Measurements from ENCODE around the gene KIF6.

GRCh38 chr6:39389484-39389767, 335.8 kb downstream of the KIF6 start:
- TF ChIP-seq MAX (IDR thresholded peaks at IDR 0.05) = no peak
- 0 out of 6 replicates have a peak, but pooled peaks of 1 of the 3 experiments have one; percentile 7 for TF ChIP-seq CTCF (IDR thresholded peaks at IDR 0.05 in 2 of 3, conservative IDR thresholded peaks at IDR 0.05 in 1 of 3; ENCODE audit: borderline replicate concordance in 1 of 3, insufficient read depth in 1 of 3, low read depth in 2 of 3, low read length in 2 of 3)
- TF ChIP-seq POLR2A (IDR thresholded peaks at IDR 0.05; ENCODE audit: borderline replicate concordance, extremely low read depth, insufficient read depth, insufficient read length) = no peak
- TF ChIP-seq EGR1 (IDR thresholded peaks at IDR 0.05; ENCODE audit: low read depth) = no peak
- TF ChIP-seq EZH2 (IDR thresholded peaks at IDR 0.05) = no peak
- no peak for TF ChIP-seq JUND (IDR thresholded peaks at IDR 0.05)
- TF ChIP-seq REST (IDR thresholded peaks at IDR 0.05; ENCODE audit: low read depth) = no peak
- TF ChIP-seq TCF7L2 (IDR thresholded peaks at IDR 0.05; ENCODE audit: borderline replicate concordance, extremely low read depth, insufficient read depth, insufficient read length) = no peak
- no peak for TF ChIP-seq RAD21 (IDR thresholded peaks at IDR 0.05; ENCODE audit: low read depth)
- no peak for TF ChIP-seq EZH2phosphoT487 (IDR thresholded peaks at IDR 0.05; ENCODE audit: borderline replicate concordance)
- TF ChIP-seq ATF3 (IDR thresholded peaks at IDR 0.05) = no peak
- TF ChIP-seq POLR2AphosphoS5 (IDR thresholded peaks at IDR 0.05; ENCODE audit: low read depth, low read length) = no peak
- TF ChIP-seq ZFX (IDR thresholded peaks at IDR 0.05) = no peak
